Gastroesophageal sphincter (tissue), 2 donors: ENCODE measurements around the gene MAP7.
A peak's percentile ranks its signal among the peaks of the same experiment; 100 is the strongest.

Experiments
- POLR2A ChIP-seq, 2 donors: fragments of 450-650 bp; IDR thresholded peaks; one replicate each; pipeline ENCODE4 v1.6.1; 2017; ENCODE audit warnings: antibody characterized with exemption in 2 of 2, mild to moderate bottlenecking in 2 of 2, moderate library complexity in 1 of 2
- POLR2AphosphoS5 ChIP-seq: sonication (generic); formaldehyde crosslinking; IDR thresholded peaks from one replicate; pipeline ENCODE4 v1.6.1; 2017; ENCODE audit warnings: antibody characterized with exemption

- TF ChIP-seq POLR2AphosphoS5: peak; percentile 32
- no peak for TF ChIP-seq POLR2A (IDR thresholded peaks at IDR 0.05)
Observed at GRCh38 chr6:136586295-136586694, 36.1 kb upstream of the MAP7 start.
